HG02759 (cell line): ENCODE measurements around the gene MARK3.
A peak's percentile ranks its signal among the peaks of the same experiment; 100 is the strongest.

Experiments
- ATAC-seq: cut with Tn5 transposase; IDR thresholded peaks from one replicate; pipeline ENCODE4 v1.9.1; 2021; ENCODE audit warnings: mild to moderate bottlenecking, moderate library complexity; ENCODE audit not compliant: unreplicated experiment

Gene MARK3

DNA sequence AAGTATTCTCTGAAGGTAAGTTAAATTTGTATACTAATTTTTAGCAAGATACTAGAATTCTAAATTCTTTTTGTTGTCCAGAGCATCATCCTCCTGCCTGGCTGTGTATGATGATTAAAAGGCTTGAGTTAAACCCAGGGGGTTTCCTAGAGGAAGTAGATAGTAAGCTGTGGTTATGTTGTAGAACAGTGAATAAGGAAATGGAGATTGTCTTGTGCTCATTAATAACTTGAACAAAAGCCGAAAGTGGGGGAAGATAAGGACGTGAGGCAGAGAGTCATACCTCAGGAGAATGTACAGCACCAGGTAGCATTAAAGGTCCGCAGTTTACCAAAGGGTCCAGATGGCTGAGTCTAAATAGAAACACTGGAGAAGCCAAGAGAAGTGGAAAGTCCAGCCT lies 95.4 kb downstream of the MARK3 start:
- peak; percentile 91 for ATAC-seq

DNA sequence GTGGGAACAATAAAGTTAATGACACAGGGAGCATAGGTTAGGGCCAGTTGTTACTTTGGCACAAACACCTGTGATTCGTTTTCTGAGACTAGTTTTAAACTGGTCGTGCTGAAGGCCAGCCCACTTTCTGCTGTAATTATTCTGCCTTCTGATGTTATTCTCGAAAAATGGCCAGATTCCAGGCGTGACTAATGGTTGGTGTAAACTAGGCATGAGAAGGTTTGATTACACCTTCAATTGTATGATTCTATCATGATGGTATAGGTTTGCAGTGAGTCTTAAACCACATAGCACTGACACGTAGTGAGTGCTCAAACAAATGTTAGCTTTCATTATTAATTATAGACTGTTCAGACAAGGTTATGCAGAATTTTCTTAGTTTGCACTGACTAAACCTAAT lies 98.4 kb downstream of the MARK3 start:
- ATAC-seq: no peak

DNA sequence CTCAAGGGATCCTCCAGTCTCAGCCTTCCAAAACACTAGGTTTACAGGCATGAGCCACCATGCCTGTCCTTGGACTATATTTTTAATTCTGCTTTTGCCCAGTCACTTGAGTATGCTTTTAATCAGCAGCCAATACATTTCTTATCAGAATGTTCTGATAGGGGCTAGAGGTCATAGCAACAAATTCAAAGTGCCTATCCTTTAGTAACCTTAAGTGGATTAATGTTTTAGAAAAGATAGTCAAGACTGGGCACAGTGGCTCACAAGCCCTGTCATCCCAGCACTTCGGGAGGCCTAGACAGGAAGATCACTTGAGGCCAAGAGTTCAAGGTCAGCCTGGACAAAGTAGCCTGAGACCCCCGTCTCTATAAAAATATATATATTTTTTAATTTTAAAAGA lies 100.3 kb downstream of the MARK3 start:
- ATAC-seq: no peak

DNA sequence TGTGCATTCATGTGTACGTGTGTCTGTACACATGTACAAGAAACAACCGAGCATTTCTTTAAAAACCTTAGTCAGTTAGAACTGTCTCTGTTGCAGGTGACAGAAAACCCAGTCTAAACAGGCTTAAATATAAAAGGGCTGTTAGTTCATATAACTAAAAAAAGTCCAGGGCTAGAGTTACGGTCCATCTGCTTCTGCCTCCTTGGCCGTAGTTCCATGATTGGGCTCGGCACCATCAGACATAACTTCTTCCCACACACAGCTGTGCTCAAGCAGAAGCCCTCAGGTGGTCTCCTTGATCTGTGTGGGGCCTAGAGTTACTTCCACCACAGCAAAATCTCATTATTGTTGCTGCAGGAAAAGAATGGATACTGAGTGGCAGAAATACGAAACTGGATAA lies 102.9 kb downstream of the MARK3 start:
- ATAC-seq: no peak

DNA sequence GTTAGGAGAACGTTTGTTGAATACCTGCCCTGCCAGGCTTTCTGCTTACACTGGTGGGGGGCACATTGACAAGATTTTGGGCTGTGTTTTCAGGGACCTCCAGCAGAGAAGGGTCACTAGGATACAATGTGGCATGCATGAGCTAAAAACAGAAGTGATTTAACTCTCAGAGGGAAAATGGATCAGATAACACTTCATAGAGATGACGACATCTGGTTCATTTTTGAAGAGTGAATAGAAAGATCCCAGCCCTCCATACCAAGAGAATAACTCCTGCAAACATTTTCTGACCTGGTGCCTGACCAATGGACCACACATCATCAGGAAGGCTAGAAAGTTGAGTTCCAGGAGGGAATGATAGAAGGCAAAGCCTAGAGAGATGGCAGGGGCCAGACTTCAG lies 103.7 kb downstream of the MARK3 start:
- ATAC-seq: no peak

DNA sequence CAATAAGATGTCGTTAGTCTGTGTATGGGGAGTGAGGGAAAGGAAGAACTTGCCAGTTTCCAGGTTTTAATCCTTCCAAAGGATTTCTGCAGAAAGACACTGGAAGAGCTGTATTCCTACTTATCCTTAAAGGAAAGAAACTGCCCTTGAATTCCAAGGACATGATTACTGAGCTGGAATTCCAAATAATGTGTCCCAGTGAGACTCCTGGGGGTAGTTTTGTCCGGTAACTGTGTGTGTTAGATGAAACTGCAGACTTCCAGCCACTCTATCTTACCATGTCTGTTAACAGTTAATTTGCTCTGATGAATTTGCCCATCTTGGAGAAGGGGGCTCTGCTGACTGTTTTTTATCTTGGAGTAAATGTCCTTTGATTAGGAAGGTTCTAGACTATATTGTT lies 104.4 kb downstream of the MARK3 start:
- no peak for ATAC-seq

DNA sequence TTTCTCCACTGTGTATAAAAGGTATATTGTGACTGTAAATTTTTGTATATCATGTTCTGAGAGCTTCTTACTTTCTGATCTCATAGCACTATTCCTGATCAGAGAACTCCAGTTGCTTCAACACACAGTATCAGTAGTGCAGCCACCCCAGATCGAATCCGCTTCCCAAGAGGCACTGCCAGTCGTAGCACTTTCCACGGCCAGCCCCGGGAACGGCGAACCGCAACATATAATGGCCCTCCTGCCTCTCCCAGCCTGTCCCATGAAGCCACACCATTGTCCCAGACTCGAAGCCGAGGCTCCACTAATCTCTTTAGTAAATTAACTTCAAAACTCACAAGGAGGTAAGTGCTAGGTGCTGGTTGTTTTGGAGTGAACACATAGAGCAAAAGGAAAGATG lies 106.5 kb downstream of the MARK3 start:
- no peak for ATAC-seq

DNA sequence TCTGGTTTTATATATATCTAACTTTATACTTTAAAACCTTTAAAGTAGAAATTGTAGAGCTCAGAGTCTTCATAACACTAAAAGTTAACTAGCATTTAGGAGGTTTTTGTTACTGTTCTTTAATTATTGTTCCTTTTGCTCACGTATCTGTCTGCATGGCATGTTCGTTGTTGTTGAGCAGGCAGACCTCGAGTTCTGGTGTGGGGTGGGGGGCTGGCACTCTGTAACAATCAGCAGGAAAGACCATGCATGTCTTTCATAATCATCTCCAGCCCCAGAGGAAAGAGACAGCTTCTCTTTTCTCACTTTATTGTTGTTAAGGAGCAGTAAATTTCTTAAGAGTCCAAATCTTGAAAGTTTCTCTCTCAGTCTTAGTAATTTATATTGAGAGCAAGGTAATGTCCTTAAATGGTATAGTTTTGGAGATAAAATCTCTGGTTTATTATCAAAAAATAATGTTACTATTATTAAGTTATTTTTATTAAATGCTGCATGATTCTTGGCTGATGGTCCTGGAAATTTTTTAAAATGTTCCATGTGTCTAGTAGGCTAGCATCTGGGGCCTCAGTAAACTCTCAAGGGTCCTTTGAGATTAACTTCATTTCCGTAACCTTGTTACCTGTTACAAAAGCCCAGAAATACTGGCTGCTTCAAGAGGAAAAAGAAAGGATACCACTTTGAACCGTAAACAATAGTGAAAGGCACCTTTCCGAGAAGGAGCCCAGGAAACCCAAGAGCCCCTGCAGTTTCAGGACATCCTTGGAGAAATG lies 107.1 kb downstream of the MARK3 start:
- no peak for ATAC-seq

DNA sequence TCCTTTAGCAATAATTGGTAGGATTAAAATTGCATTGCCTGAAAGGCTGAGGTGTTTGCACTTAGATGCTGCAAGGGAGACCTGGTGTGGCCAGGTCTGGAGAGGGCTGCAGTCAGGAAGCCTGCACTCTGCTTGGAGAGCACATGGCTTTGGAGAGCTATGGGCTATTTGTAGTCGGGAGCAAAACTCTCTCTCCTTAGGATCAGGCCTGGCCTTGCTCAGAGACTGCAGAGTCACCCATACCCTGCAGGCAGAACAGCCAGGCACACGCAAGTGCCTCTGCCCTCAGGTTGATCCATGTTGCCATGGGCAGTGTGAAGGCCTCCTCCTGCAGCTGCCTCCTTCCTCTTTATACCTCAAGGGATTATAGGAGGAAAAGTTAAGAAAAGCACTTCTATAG lies 110.6 kb downstream of the MARK3 start:
- no peak for ATAC-seq

DNA sequence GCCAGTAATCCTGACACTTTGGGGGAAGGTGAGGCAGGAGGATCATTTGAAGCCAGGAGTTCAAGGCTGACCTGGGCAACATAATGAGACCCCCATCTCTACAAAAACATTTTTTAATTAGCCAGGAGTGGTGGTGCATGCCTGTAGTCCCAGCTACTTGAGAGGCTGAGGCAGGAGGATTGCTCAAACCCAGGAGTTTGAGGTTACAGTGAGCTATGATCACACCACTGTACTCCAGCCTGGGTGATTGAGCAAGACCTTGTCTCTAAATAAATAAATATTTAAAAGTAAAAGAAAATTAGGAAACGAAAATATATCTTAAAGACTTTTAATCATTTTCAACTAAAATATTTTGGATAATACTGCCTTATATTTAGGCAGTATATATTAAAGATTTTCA lies 111.6 kb downstream of the MARK3 start:
- no peak for ATAC-seq

DNA sequence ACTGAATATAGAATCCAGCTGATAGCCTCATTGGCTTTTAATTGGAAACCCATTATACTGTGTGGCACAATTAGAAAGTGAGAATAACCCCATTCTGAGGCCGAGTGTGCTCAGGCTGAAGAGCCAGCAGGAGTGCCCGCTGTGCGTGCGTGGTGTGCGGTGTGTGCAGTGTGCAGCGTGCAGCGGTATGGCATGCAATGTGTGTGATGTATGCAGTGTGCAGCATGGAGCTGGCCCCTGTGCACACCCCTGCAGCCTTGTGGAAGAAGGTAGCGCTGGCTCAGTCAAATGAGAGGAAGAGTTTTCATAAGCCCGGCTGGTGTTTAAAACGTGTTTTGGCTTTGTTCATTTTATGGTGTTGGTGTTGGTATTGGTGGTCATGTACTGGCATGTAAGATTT lies 114.5 kb downstream of the MARK3 start:
- ATAC-seq: no peak

DNA sequence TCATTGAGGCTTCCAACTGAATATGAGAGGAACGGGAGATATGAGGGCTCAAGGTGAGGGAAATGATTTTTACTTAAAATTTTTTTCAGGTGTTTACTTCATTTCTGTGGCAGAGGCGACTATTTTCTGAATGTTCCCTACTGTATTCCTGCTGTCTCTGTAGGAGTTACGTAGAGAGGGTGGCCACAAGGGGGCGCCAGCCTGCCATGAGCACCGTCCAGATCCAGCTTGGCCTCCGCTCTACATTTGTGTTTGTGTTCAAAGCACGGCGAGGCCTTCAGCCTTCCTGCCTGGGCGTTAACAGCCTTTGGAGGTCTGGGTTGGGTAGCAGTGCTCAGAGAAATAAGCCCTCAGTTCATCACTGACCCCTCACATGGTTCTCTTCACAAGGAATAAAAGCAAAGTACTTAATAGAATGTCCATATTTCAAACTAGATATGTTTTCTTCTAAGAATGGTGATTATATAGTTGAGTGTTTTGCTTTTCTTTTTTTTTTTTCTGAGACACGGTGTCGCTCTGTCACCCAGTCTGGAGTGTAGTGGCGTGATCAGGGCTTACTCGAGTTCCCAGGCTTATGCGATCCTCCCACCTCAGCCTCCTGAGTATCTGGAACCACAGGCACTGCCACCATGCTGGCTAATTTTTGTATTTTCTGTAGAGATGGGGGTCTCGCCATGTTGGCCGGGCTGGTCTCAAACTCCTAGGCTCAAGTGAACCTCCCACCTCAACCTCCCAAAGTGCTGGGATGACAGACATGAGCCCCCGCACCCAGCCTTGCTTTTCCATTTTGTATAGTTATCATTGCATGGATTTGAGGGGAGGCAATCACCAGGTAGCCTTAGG lies 115.2 kb downstream of the MARK3 start:
- ATAC-seq: no peak

DNA sequence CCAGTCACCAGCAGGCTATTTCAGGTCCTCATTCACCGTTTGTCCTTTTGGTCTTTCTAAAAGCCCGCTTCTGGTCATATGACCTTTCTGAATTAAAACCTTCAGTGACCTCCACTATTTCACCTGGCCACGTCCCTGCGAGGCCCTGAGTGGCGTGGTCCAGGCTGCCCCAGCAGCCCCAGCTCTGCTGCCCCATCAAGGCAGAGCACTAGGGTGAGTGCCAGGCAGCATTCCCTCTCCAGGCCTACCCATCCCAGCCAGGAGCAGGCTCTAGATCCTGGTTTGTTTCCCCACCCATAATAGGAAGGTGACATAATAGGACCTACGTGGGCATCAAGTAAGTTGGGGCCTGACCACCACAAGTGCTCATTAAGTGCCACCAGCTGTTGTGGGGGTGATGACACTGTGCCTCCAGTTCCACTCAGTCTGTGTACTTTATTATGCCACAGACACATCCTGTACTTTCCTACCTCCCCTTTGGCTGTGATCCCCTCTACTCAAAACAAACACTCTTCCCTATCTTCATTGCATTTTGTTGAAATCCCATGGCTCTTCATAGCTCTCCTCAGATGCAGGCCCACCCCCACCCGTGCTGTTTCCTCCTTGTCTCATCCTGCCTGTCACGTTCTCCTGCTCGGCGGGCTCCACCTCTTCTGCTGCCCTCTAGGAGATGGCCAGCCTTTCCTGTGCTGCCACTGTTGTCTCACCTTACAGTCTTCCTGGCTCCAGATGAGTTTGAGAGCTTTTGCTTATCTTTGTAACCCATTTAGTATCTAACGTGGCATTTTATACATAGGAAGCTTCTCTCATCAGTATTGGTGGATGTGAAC lies 116.0 kb downstream of the MARK3 start:
- ATAC-seq: no peak

DNA sequence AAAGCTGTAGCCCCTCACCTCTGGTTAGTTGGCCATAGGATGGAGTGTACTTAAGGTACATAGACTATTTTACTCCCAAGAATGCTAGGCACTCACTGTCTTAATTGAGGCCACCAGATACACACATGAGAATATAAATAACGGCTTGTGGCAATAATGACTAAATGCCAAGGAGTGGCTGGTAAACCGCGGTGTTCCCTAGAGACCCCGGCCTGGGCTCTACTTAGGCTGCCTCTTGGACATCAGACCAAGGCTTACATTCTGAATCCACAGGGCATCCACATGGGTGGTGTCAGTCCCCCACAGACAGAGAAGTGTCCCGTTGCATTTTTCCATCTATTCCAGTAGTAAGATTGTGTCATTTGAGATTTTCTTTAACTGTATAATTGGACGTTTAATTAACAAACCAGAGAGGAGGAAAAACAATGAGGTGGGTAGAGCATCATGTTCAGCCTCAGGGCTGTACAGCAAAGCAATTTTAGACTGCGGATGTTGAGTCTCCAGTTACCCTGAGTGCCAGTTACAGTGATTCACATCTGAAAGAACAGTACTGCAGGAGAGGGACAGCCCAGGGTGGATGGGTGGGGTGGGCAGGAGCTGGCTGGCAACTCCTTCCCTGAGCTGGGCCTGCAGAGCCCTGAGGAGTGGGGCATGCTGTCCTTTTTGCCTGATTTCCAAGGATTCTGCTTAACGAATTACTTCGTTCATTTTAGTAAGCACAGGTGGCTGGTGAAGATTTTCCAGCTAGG lies 116.9 kb downstream of the MARK3 start:
- ATAC-seq: no peak

DNA sequence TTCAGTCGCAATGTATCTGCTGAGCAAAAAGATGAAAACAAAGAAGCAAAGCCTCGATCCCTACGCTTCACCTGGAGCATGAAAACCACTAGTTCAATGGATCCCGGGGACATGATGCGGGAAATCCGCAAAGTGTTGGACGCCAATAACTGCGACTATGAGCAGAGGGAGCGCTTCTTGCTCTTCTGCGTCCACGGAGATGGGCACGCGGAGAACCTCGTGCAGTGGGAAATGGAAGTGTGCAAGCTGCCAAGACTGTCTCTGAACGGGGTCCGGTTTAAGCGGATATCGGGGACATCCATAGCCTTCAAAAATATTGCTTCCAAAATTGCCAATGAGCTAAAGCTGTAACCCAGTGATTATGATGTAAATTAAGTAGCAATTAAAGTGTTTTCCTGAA lies 117.7 kb downstream of the MARK3 start:
- no peak for ATAC-seq

DNA sequence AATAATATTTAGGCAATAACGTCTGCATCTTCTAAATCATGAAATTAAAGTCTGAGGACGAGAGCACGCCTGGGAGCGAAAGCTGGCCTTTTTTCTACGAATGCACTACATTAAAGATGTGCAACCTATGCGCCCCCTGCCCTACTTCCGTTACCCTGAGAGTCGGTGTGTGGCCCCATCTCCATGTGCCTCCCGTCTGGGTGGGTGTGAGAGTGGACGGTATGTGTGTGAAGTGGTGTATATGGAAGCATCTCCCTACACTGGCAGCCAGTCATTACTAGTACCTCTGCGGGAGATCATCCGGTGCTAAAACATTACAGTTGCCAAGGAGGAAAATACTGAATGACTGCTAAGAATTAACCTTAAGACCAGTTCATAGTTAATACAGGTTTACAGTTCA lies 118.1 kb downstream of the MARK3 start:
- ATAC-seq: no peak

DNA sequence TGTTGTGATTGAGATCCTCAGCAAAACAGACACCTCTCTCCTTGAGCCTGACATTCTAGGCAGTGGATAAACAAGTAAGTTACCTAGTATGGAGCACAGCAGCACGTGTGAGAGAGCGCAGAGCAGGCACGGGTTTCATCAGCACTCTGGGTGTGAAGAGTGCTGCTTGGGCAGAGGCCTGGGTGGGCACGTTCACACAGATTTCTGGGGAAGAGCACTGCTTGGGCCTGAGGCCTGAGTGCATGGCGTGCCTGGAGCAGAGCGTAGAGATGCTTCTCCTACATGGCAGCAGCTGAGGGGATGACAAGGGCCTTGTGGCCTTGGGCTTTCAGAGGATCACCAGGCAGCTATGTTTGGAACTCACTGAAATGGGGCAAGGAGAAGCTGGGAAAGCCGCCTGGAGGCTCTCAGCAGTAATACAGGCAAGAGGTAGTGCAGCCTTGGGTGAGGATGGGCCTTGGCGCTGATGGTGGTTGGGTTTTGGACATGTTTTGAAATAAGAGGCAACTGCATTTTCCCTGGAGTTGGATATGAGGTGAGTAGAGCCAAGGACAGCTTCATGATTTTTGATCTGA lies 119.9 kb downstream of the MARK3 start:
- no peak for ATAC-seq

DNA sequence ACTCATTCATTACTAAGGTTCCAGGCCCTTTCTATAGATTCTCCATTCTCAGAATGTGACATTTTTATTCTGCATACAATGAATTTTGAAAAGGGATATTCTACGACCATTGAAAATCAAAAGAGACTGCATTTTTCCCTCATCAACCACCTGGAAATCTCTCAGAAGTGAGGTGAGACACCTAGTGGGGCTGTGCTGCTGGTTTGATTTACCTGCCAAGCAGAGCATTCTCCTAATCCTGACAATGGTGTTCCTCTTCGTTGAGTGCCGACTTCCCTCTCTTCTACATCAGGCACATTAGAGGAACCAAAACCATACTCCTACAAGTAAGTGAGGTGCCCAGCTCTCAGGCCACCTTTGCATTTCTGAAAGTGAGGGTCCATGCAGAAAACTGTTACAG lies 122.5 kb downstream of the MARK3 start:
- no peak for ATAC-seq

DNA sequence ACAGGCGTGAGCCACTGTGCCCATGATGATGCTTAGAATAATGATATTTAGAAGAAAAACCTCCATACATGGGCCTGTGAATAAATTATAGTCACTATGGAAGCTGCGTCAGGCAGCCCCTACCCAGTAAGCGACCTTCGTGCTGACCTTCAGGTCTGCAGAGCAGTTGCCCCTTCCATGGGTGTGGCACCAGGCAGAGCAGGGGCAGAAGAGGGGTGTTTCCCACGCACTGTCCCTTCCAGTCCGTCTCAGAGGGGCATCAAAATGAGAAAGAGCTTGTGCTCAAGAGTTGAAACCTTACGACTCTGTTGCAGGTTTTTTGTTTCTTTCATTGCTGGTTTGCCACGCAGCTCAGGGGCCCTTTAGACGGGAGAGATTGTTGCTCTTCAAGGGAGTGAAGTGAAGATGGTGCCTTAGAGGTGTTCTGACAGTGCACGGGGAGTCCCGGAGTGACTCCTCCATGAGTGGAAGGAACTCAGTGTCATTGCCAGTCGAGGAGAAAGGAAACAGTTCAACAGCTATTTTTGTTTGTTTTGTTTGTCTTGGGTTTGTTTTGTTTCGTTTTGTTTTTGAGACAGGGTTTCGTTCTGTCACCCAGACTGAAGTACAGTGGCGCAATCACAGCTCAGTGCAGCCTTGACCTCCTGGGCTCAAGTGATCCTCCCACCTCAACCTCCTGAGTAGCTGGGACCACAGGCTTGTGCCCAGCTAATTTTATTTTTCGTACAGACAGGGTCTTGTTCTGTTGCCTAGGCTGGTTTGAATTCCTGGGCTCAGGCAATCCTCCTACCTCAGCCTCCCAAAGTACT lies 123.5 kb downstream of the MARK3 start:
- ATAC-seq: no peak
